WTC11 (cell line): Measurements from ENCODE around the gene SEH1L. TPM values are rescaled to one million over a fixed set of nuclear protein-coding genes. Genes with fewer than 3 reads are reported as not detected.

ENCODE experiments used
- ATAC-seq: fragments of 200-7000 bp; cut with Tn5 transposase; 2 replicates; pipeline ENCODE4 v1.10.0; 2021; ENCODE audit warnings: mild to moderate bottlenecking, moderate library complexity
- CTCF ChIA-PET: fragments of 300-600 bp; sonication (Branson Sonifier 250); formaldehyde crosslinking; loops from one replicate; lab custom pipeline; 2021; ENCODE audit warnings: antibody characterized with exemption; lab: Charles Lee
- POLR2A ChIA-PET: fragments of 350-600 bp; sonication (Branson Sonifier 250); formaldehyde crosslinking; loops from one replicate; lab custom pipeline; 2021; ENCODE audit warnings: antibody characterized with exemption; lab: Charles Lee
- DNase-seq: peaks from one replicate; pipeline ENCODE4 v3.0.0; 2021; ENCODE audit warnings: low spot score
- H3K27ac Mint-ChIP-seq: 2 replicates; pipeline ENCODE4 v1.8.0; 2021; ENCODE audit warnings: mixed read lengths
- H3K27me3 Mint-ChIP-seq: 2 replicates; pipeline ENCODE4 v1.8.0; 2021; ENCODE audit warnings: low read depth, mild to moderate bottlenecking, moderate library complexity, mixed read lengths
- H3K36me3 Mint-ChIP-seq: 2 replicates; pipeline ENCODE4 v1.8.0; 2021; ENCODE audit warnings: mixed read lengths
- H3K4me1 Mint-ChIP-seq: 2 replicates; pipeline ENCODE4 v1.8.0; 2022; ENCODE audit warnings: mixed read lengths
- H3K4me3 Mint-ChIP-seq: 2 replicates; pipeline ENCODE4 v1.8.0; 2021; ENCODE audit warnings: mild to moderate bottlenecking, moderate library complexity, mixed read lengths
- H3K9me3 Mint-ChIP-seq: 2 replicates; pipeline ENCODE4 v1.8.0; 2021; ENCODE audit warnings: mixed read lengths
- AR ChIP-seq: fragments of 250-450 bp; sonication (Bioruptor Pico); IDR thresholded peaks from 2 replicates; pipeline ENCODE4 v1.9.0; 2021; ENCODE audit warnings: mild to moderate bottlenecking
- ATF2 ChIP-seq: sonication (generic); formaldehyde crosslinking; IDR thresholded peaks from 2 replicates; pipeline ENCODE4 v1.8.1; 2022; ENCODE audit warnings: low read depth, missing genetic modification reagents, borderline replicate concordance
- ATF3 ChIP-seq: sonication (generic); formaldehyde crosslinking; conservative IDR thresholded peaks from 2 replicates; pipeline ENCODE4 v1.8.1; 2022; ENCODE audit warnings: mild to moderate bottlenecking, missing genetic modification reagents
- CTCF ChIP-seq: fragments of 200-600 bp; IDR thresholded peaks from 2 replicates; pipeline ENCODE4 v1.8.0; 2022; ENCODE audit warnings: antibody characterized with exemption
- ETV6 ChIP-seq: sonication (generic); formaldehyde crosslinking; IDR thresholded peaks from 2 replicates; pipeline ENCODE4 v1.8.1; 2022; ENCODE audit warnings: mild to moderate bottlenecking, missing genetic modification reagents
- FOXK1 ChIP-seq: sonication (generic); formaldehyde crosslinking; IDR thresholded peaks from 2 replicates; pipeline ENCODE4 v1.8.0; 2022; ENCODE audit warnings: mild to moderate bottlenecking, moderate library complexity, missing genetic modification reagents
- GRHL2 ChIP-seq: fragments of 250-450 bp; sonication (Bioruptor Pico); IDR thresholded peaks from 2 replicates; pipeline ENCODE4 v1.8.0; 2022; ENCODE audit warnings: mild to moderate bottlenecking, moderate library complexity; ENCODE audit not compliant: insufficient replicate concordance, severe bottlenecking
- HMGA2 ChIP-seq: fragments of 250-450 bp; sonication (Bioruptor Pico); IDR thresholded peaks from 2 replicates; pipeline ENCODE4 v1.4.0; 2021; ENCODE audit warnings: mild to moderate bottlenecking, moderate library complexity
- IRF2 ChIP-seq: sonication (generic); formaldehyde crosslinking; IDR thresholded peaks from 2 replicates; pipeline ENCODE4 v1.8.0; 2022; ENCODE audit warnings: low read depth, missing genetic modification reagents, borderline replicate concordance
- MXD4 ChIP-seq: fragments of 250-450 bp; sonication (Bioruptor Pico); IDR thresholded peaks from 2 replicates; pipeline ENCODE4 v1.8.0; 2021; ENCODE audit warnings: mild to moderate bottlenecking, moderate library complexity, borderline replicate concordance
- NFATC4 ChIP-seq: fragments of 250-450 bp; sonication (Bioruptor Pico); IDR thresholded peaks from 2 replicates; pipeline ENCODE4 v1.9.0; 2021; ENCODE audit warnings: mild to moderate bottlenecking
- NFYB ChIP-seq: sonication (generic); formaldehyde crosslinking; conservative IDR thresholded peaks from 2 replicates; pipeline ENCODE4 v1.8.0; 2022; ENCODE audit warnings: low read depth, missing genetic modification reagents
- PRDM15 ChIP-seq: sonication (generic); formaldehyde crosslinking; IDR thresholded peaks from 2 replicates; pipeline ENCODE4 v1.8.0; 2022; ENCODE audit warnings: missing genetic modification reagents
- PRRX2 ChIP-seq: fragments of 250-450 bp; sonication (Bioruptor Pico); IDR thresholded peaks from 2 replicates; pipeline ENCODE4 v1.8.0; 2021; ENCODE audit warnings: mild to moderate bottlenecking
- TEAD4 ChIP-seq: sonication (generic); formaldehyde crosslinking; IDR thresholded peaks from 2 replicates; pipeline ENCODE4 v1.8.0; 2022; ENCODE audit warnings: mild to moderate bottlenecking, missing genetic modification reagents
- ZBTB43 ChIP-seq: sonication (generic); formaldehyde crosslinking; IDR thresholded peaks from 2 replicates; pipeline ENCODE4 v1.8.1; 2023; ENCODE audit warnings: mild to moderate bottlenecking, missing genetic modification reagents
- ZNF138 ChIP-seq: sonication (generic); formaldehyde crosslinking; conservative IDR thresholded peaks from 2 replicates; pipeline ENCODE4 v1.8.1; 2022; ENCODE audit warnings: mild to moderate bottlenecking, moderate library complexity, missing genetic modification reagents
- ZNF263 ChIP-seq: sonication (generic); formaldehyde crosslinking; IDR thresholded peaks from 2 replicates; pipeline ENCODE4 v1.8.1; 2022; ENCODE audit warnings: low read depth, mild to moderate bottlenecking, moderate library complexity, missing genetic modification reagents
- ZNF671 ChIP-seq: fragments of 250-450 bp; sonication (Bioruptor Pico); IDR thresholded peaks from 2 replicates; pipeline ENCODE4 v1.8.0; 2021; ENCODE audit warnings: mild to moderate bottlenecking
- ZSCAN18 ChIP-seq: fragments of 250-450 bp; sonication (Bioruptor Pico); IDR thresholded peaks from 2 replicates; pipeline ENCODE4 v2.1.2; 2022; ENCODE audit warnings: mild to moderate bottlenecking, moderate library complexity
- total RNA-seq: library from RNA; stranded (reverse); gene quantifications from 3 replicates; pipeline ENCODE4 v1.2.3, GENCODE V29; 2021

Gene SEH1L
- total RNA-seq, 1 experiment from 2014 or later = 75.5 TPM

GRCh38 chr18:13007248-13007560 is 59.4 kb downstream of the SEH1L start (continued):
- no peak for TF ChIP-seq PRDM15 (CRISPR knock-in tag)
- no peak for TF ChIP-seq ZNF263
- TF ChIP-seq ZBTB43 = no peak
- TF ChIP-seq ATF2 = no peak
- no peak for TF ChIP-seq MXD4 (CRISPR knock-in tag)
- no peak for TF ChIP-seq ATF3 (CRISPR knock-in tag)
- no peak for TF ChIP-seq AR
- TF ChIP-seq GRHL2 (CRISPR knock-in tag) = no peak
- no peak for TF ChIP-seq NFYB (CRISPR knock-in tag)
- no peak for TF ChIP-seq NFATC4 (CRISPR knock-in tag)
- TF ChIP-seq HMGA2 = no peak
- no peak for TF ChIP-seq CTCF

- Mint-ChIP-seq H3K27me3 (no peaks in the 10 kb centered on the region), H3K9me3 (no peaks in the 10 kb centered on the region)
Observed at GRCh38 chr18:13011719-13012118, 63.9 kb downstream of the SEH1L start.

More at GRCh38 chr18:13011719-13012118, 63.9 kb downstream of the SEH1L start:
- DNase-seq (no peak), ATAC-seq (no peak)
- Mint-ChIP-seq H3K36me3 (peaks cover 49% of the 10 kb centered on the region), H3K4me1 (no peaks in the 10 kb centered on the region), H3K4me3 (no peak overlapping the region), H3K27ac (no peak overlapping the region)
- CTCF ChIA-PET = no interaction called here
- POLR2A ChIA-PET = interaction anchor here (1.1 kb wide), 1 partner anchor 15 kb away, joined by 3 read pairs; no protein-coding TSS in a partner anchor
- TF ChIP-seq FOXK1 (CRISPR knock-in tag) = no peak
- TF ChIP-seq ETV6 = no peak
- TF ChIP-seq ZNF263 = no peak
- no peak for TF ChIP-seq PRRX2
- TF ChIP-seq TEAD4 (CRISPR knock-in tag) = no peak
- no peak for TF ChIP-seq HMGA2
- no peak for TF ChIP-seq IRF2 (CRISPR knock-in tag)
- no peak for TF ChIP-seq ZNF671 (CRISPR knock-in tag)
- TF ChIP-seq ZNF138 = no peak
- TF ChIP-seq ZSCAN18 (CRISPR knock-in tag) = no peak
- TF ChIP-seq ATF3 (CRISPR knock-in tag) = no peak
